Stimulated activated naive CD8-positive, alpha-beta T cell treated with anti-CD3 and anti-CD28 coated beads, Interleukin-15, amount 100 ng/mL, for 72 hours (primary cell): Measurements from ENCODE around the gene SNRK.

ENCODE experiments used
- ATAC-seq: fragments of 150-1000 bp; cut with Tn5 transposase; 2 replicates; pipeline ENCODE4 v1.10.0; 2021; ENCODE audit warnings: mild to moderate bottlenecking, moderate library complexity
- DNase-seq, 2 donors: peaks; one replicate each; pipeline ENCODE4 v3.0.0; 2021 to 2022
- H3K27ac Mint-ChIP-seq, 2 donors: one replicate each; pipeline ENCODE4 v1.8.0; 2022; ENCODE audit warnings: mild to moderate bottlenecking in 2 of 2, mixed read lengths in 2 of 2, moderate library complexity in 2 of 2
- H3K27me3 Mint-ChIP-seq: one replicate; pipeline ENCODE4 v1.8.0; 2022; ENCODE audit warnings: mixed read lengths
- H3K4me1 Mint-ChIP-seq: one replicate; pipeline ENCODE4 v1.8.0; 2022; ENCODE audit warnings: mild to moderate bottlenecking, mixed read lengths
- H3K4me3 Mint-ChIP-seq, 2 donors: one replicate each; pipeline ENCODE4 v1.8.0; 2022; ENCODE audit warnings: mild to moderate bottlenecking in 2 of 2, mixed read lengths in 2 of 2, moderate library complexity in 1 of 2
- H3K9me3 Mint-ChIP-seq, 2 donors: one replicate each; pipeline ENCODE4 v1.8.0; 2022; ENCODE audit warnings: mixed read lengths in 2 of 2

The SNRK gene

GRCh38 chr3:43388175-43388574 lies 101.8 kb downstream of the SNRK start:
- no peak overlapping the region for H3K27ac Mint-ChIP-seq
- no peaks in the 10 kb centered on the region for H3K27me3 Mint-ChIP-seq
- H3K9me3 Mint-ChIP-seq, result peaks cover 7 to 15% of the 10 kb centered on the region in 2 donors
- H3K4me3 Mint-ChIP-seq, result no peak overlapping the region
- ATAC-seq (no peak), DNase-seq (no peak)
- H3K4me1 Mint-ChIP-seq, result peaks cover 63% of the 10 kb centered on the region

- Mint-ChIP-seq H3K4me3 (no peak overlapping the region), H3K9me3 (peaks cover 14 to 22% of the 10 kb centered on the region in 2 donors), H3K27me3 (no peaks in the 10 kb centered on the region), H3K4me1 (peaks cover 70% of the 10 kb centered on the region), H3K27ac (peak overlapping the region in 1 of 2 donors; percentile 95)
- no peak for ATAC-seq
- no peak for DNase-seq
Measured at GRCh38 chr3:43388915-43389314, 102.6 kb downstream of the SNRK start.

- H3K4me1 Mint-ChIP-seq, result peaks cover 75% of the 10 kb centered on the region
- peak; percentile 97 for ATAC-seq
Measured at GRCh38 chr3:43389388-43390254, 103.3 kb downstream of the SNRK start.

GRCh38 chr3:43390255-43390588 lies 103.9 kb downstream of the SNRK start:
- Mint-ChIP-seq H3K27me3 (no peaks in the 10 kb centered on the region), H3K9me3 (peaks cover 12 to 21% of the 10 kb centered on the region in 2 donors), H3K4me1 (peaks cover 74% of the 10 kb centered on the region), H3K4me3 (peak overlapping the region; percentile 27 to 57), H3K27ac (peak overlapping the region; percentile 95 to 97)
- DNase-seq, result no peak
- peak; percentile 27 for ATAC-seq

More at GRCh38 chr3:43389388-43390254, 103.3 kb downstream of the SNRK start:
- H3K27me3 Mint-ChIP-seq, result no peaks in the 10 kb centered on the region
- peaks cover 14 to 27% of the 10 kb centered on the region in 2 donors for H3K9me3 Mint-ChIP-seq
- peak overlapping the region; percentile 27 to 57 for H3K4me3 Mint-ChIP-seq
- peak overlapping the region; percentile 95 to 97 for H3K27ac Mint-ChIP-seq
- DNase-seq, result peak; percentile 57 to 83

- H3K27ac Mint-ChIP-seq, result peak overlapping the region in 1 of 2 donors; percentile 66
- H3K4me3 Mint-ChIP-seq, result no peak overlapping the region
- H3K9me3 Mint-ChIP-seq, result peaks cover 9 to 17% of the 10 kb centered on the region in 2 donors
- DNase-seq (no peak), ATAC-seq (peak; percentile 15)
- no peaks in the 10 kb centered on the region for H3K27me3 Mint-ChIP-seq
- H3K4me1 Mint-ChIP-seq, result peaks cover 65% of the 10 kb centered on the region
Measured at GRCh38 chr3:43391621-43392020, 105.3 kb downstream of the SNRK start.

GRCh38 chr3:43394041-43394554 lies 107.8 kb downstream of the SNRK start:
- Mint-ChIP-seq H3K9me3 (peaks cover 9 to 17% of the 10 kb centered on the region in 2 donors), H3K4me1 (peaks cover 43% of the 10 kb centered on the region), H3K27ac (no peak overlapping the region), H3K27me3 (no peaks in the 10 kb centered on the region), H3K4me3 (no peak overlapping the region)
- DNase-seq, result no peak
- no peak for ATAC-seq

GRCh38 chr3:43399034-43399433 lies 112.7 kb downstream of the SNRK start:
- no peak for DNase-seq
- no peaks in the 10 kb centered on the region for H3K27me3 Mint-ChIP-seq
- H3K27ac Mint-ChIP-seq, result no peak overlapping the region
- H3K4me1 Mint-ChIP-seq, result peaks cover 7% of the 10 kb centered on the region
- H3K9me3 Mint-ChIP-seq, result peaks cover 0 to 5% of the 10 kb centered on the region in 2 donors
- no peak for ATAC-seq
- H3K4me3 Mint-ChIP-seq, result no peak overlapping the region

- no peak overlapping the region for H3K4me3 Mint-ChIP-seq
- H3K4me1 Mint-ChIP-seq, result peaks cover 5% of the 10 kb centered on the region
- no peaks in the 10 kb centered on the region for H3K9me3 Mint-ChIP-seq
- H3K27ac Mint-ChIP-seq, result no peak overlapping the region
- no peak for ATAC-seq
- no peak for DNase-seq
- no peaks in the 10 kb centered on the region for H3K27me3 Mint-ChIP-seq
Measured at GRCh38 chr3:43400167-43400566, 113.8 kb downstream of the SNRK start.
